Putamen (tissue), 1 donor: ENCODE measurements around the gene FAM81B.
"Not testable (repeated sequence)": the region's sequence is repeated elsewhere in the genome, so short reads cannot be mapped to it uniquely, and the experiment has no call there.

Experiments used
- DNase-seq: peaks from one replicate; pipeline ENCODE4 v3.0.0-alpha.2; 2016; ENCODE audit warnings: low spot score

FAM81B gene

GRCh38 chr5:95390812-95391492 lies at the start of gene FAM81B:
FAM81B (plus strand) TSS chr5:95391366; CDS start chr5:95391390, 24 bp downstream.
- DNase-seq, result no peak

GRCh38 chr5:95341444-95341843 lies 49.7 kb upstream of the FAM81B start:
- DNase-seq, result not testable (repeated sequence)

- no peak for DNase-seq
Observed at GRCh38 chr5:95347506-95348120, 43.6 kb upstream of the FAM81B start.

GRCh38 chr5:95350631-95351030 lies 40.5 kb upstream of the FAM81B start:
- no peak for DNase-seq

GRCh38 chr5:95352691-95353090 lies 38.5 kb upstream of the FAM81B start:
- no peak for DNase-seq

- no peak for DNase-seq
Observed at GRCh38 chr5:95358320-95358719, 32.8 kb upstream of the FAM81B start.

DNA sequence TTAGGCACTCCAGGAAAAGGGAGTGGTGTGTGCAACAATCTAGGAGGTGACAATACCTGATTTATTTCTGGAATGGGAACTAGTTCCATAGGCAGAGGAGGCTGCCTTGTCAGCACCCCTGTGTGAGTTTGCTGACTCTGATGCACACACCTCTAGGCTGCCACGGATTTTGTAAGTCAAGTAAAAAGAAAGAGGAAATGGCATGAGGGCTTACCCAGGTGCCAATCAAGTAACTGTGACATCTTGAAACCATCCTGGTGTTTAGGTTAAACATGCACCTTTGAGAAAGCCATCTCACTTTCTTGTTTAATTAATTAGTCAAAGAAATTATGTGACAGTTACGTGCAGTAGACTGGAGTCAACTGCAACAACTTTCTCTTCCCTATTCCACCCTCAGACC lies 32.3 kb upstream of the FAM81B start:
- DNase-seq, result no peak

- not testable (repeated sequence) for DNase-seq
Observed at GRCh38 chr5:95360667-95361066, 30.5 kb upstream of the FAM81B start.

GRCh38 chr5:95365302-95366095 lies 25.7 kb upstream of the FAM81B start:
- DNase-seq, result no peak

DNA sequence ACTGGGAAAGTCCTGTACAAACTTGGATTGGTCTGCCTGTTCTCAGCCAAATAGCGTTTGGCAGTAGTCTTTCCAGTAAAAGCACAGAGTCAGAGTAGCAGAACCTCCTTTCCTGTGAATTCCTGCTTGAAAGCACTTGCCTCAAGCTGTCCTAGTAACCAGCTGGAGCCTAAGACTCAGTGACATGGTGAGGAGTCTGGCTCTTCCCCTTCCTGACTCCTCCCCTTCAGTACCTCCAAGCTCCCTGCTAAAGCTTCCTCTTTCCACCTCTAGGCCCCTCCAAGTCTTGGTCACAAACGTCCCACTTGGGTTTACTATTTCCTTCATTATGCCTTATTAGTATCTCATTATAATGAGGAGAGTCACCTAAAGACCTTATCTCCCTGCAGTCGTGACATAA lies 21.4 kb upstream of the FAM81B start:
- no peak for DNase-seq

DNA sequence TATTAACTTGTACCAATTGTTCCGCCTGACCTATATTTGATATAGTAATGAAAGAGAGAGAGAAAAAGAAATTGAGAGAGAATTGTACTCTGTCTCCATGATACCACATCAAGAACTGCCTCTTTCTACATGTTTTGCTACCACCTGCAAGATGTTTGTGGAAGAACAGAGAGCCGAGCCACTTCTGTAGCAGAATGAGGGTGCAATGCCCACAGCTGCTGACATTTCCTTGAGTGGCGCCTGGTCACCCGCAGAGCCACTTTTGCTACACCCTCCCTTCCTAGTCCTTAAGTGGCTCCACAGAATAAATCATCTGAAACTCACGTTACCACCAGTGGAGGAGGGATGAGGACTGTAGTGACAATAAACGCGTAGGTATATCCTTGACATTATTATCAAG lies 17.1 kb upstream of the FAM81B start:
- DNase-seq, result no peak

DNA sequence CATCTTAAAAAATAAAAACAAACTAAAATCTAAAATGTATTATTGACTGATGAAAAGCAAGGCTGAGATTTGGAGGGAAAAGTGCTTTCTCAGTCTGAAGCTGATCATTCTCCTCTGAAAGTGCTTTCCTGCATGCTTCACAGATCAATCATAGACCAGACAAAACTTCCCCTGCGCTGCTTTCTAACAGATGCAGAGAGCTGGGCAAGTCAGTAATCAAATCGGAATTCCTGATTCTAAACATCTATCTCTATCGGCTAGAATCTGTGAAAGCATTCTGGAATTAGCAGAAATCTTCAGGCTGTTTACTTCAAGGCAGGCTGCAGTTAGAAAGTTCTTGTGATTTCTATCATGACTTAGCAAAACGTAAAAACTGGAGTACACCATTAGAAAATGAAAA lies 15.6 kb upstream of the FAM81B start:
- no peak for DNase-seq

GRCh38 chr5:95379133-95379532 lies 12.0 kb upstream of the FAM81B start:
- no peak for DNase-seq

DNA sequence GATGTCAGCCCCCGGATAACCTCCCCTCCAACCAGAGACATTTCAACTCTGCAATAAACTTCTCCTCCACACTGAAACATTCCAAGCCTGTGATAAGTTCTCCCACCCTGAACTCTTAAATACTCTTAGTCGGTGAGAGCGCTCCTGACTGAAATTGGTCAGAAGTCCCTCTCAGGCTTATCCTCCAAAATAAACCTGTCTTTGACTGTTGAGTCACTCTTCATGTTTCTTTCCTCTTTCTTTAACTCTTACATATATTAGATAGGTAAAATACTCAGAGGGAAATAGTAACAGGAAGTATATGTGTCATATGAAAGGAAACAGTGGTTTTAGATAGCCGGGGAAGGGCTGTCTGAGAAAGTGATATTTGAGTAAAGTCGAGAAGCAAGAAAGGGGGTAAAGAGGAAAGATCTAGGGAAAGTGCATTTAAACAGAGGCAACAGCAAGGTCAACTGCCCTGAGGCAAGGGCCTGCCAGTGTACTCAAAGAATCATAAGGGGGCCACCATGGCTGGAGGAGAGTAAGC lies 11.0 kb upstream of the FAM81B start:
- no peak for DNase-seq

DNA sequence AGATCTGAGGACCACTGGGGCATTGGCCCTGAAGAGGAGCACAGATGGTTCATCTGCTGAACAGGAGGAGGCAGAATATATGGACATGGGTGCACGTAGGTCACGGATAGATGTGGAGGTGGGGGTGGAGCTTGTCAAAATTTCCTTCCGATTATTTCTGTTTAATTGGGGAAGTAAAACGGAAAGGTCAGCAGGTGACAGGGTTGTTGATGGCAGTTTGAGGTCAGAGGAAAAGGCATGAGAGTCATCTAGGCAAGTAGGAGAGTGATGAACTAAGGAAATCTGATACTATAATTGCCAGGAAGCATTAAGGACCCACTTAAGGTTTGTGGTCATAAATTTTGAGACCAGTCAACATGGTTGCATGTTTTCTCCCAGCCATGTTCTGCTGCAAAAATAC lies 8.4 kb upstream of the FAM81B start:
- no peak for DNase-seq

DNA sequence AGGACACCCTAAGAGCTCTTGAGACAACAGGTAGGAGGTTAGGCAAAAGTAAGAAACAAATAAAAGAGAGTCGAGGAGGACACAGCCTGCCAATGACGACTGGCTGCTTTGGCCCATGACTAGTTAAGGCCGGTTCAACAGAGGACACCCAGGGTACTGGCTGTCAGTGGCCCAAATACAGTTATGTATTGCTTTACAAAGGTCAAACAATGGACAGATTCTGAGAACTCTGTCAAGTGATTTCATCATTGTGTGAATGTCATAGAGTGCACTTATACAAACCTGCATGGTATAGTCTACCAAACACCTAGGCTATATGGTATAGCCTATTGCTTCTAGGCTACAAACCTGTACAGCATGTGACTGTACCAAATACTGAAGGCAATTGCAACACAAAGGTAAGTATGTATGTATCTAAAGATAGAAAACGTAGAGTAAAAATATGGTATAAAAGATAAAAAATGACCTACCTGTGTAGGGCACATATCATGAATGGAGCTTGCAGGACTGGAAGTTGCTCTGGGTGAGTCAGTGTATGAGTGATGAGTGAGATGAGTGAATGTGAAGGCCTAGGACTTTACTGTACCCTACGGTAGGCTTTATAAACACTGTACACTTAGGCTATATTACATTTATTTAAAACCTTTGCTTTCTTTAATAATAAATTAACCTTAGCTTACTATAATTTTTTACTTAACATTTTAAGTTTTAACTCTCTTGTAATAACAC lies 6.5 kb upstream of the FAM81B start:
- no peak for DNase-seq

- DNase-seq, result no peak
Observed at GRCh38 chr5:95385334-95385733, 5.8 kb upstream of the FAM81B start.

- not testable (repeated sequence) for DNase-seq
Observed at GRCh38 chr5:95391965-95392364, 799 bp downstream of the FAM81B start.

DNA sequence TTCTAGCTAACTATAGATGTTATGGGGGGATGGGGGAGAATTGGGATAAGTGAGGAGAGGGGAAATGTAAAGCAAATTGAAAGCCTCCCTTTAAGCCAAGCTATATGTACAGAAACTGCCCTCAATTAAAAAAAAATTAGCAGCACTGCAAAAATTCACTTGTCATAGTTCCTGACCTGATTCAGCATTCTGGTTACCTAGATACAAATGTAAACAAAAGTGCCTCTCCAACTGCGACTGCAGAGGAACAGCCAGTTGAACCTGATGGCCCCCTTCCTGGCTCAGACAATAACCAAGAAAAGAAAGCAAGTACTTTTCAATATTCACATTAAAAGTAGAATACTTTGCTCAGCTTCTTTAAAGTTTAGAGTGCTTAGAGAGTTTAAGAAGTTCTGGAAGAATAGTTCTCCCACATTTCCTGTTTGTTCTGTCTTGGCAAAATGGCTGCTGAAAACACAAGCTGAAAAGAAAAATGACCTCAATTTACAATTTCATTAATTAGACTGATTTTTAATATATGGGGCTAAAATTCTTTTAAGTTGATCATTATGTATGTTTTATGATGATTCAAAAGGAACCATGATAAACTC lies 1.5 kb downstream of the FAM81B start:
- DNase-seq, result no peak

GRCh38 chr5:95393279-95393678 lies 2.1 kb downstream of the FAM81B start:
- DNase-seq, result no peak

DNA sequence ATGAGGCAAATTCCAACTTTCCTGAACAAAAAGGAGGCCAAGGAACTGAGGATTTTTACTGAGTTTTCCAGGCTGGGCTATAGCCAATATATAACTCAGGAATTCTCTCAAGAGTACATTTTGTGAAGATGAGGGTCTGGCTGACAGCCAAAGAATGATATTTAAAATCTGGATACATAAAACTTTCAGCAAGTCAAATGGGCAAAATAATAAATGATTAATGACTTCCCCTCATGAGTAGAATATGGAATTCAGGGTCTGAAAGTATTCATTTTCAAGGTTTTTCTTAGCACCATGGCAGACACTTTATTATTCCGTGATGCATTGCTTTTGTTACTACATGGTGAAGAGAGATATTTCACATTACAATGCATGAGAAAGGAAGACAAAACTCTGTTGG lies 7.8 kb downstream of the FAM81B start:
- no peak for DNase-seq

- no peak for DNase-seq
Observed at GRCh38 chr5:95401626-95402025, 10.5 kb downstream of the FAM81B start.
